A549 (cell line): Measurements from ENCODE around the gene HLA-DQA1.

Experiments
- POLR2A ChIP-seq: IDR thresholded peaks from 2 replicates; pipeline ENCODE4 v1.6.1; 2012; ENCODE audit warnings: mild to moderate bottlenecking, low read length
- RAD21 ChIP-seq, 2 experiments: fragments of >200 bp in 1 of 2; sonication (Bioruptor Twin) in 1 of 2; formaldehyde crosslinking in 1 of 2; IDR thresholded peaks in 1 of 2; conservative IDR thresholded peaks in 1 of 2; 2 replicates in 1 of 2; 3 replicates in 1 of 2; pipeline ENCODE4 v1.6.1; 2012 to 2018; ENCODE audit warnings: inconsistent platforms in 1 of 2
- TF ChIP-seq, protein P1 (sequence below): fragments of 200-600 bp; sonication (generic); IDR thresholded peaks from 2 replicates; pipeline ENCODE4 v1.6.1; 2016; ENCODE audit warnings: antibody characterized with exemption, mild to moderate bottlenecking, moderate library complexity

DNA sequence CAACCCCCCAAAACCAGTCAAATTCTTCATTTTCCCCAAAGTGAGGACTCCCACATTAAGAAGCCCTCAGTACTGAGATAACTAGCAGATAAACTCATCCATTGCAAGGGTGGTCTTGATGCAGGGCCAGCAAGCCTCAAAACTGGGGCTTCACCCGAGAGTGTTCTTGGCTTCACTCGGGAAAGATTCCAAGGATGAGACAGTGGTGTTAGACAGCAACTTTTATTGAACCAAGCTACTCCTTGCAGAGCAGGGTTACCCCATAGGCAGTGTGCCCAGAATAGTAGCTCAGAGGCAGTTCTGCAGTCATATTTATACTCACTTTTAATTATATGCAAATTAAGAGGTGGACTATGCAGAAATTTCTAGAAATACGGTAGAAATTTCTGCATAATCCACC lies 15.8 kb upstream of the HLA-DQA1 start:
- TF ChIP-seq, protein P1, sequence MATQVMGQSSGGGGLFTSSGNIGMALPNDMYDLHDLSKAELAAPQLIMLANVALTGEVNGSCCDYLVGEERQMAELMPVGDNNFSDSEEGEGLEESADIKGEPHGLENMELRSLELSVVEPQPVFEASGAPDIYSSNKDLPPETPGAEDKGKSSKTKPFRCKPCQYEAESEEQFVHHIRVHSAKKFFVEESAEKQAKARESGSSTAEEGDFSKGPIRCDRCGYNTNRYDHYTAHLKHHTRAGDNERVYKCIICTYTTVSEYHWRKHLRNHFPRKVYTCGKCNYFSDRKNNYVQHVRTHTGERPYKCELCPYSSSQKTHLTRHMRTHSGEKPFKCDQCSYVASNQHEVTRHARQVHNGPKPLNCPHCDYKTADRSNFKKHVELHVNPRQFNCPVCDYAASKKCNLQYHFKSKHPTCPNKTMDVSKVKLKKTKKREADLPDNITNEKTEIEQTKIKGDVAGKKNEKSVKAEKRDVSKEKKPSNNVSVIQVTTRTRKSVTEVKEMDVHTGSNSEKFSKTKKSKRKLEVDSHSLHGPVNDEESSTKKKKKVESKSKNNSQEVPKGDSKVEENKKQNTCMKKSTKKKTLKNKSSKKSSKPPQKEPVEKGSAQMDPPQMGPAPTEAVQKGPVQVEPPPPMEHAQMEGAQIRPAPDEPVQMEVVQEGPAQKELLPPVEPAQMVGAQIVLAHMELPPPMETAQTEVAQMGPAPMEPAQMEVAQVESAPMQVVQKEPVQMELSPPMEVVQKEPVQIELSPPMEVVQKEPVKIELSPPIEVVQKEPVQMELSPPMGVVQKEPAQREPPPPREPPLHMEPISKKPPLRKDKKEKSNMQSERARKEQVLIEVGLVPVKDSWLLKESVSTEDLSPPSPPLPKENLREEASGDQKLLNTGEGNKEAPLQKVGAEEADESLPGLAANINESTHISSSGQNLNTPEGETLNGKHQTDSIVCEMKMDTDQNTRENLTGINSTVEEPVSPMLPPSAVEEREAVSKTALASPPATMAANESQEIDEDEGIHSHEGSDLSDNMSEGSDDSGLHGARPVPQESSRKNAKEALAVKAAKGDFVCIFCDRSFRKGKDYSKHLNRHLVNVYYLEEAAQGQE, result no peak
- TF ChIP-seq POLR2A, result no peak
- no peak for TF ChIP-seq RAD21 (conservative IDR thresholded peaks at IDR 0.05 in 1 of 2, IDR thresholded peaks at IDR 0.05 in 1 of 2)
